ENCODE measurements around the gene GFI1B. TPM values are rescaled to one million over a fixed set of nuclear protein-coding genes. Genes with fewer than 3 reads are reported as not detected.
"Not testable (repeated sequence)": the region's sequence is repeated elsewhere in the genome, so short reads cannot be mapped to it uniquely, and the experiment has no call there.

GFI1B gene
- polyA plus RNA-seq, 1 experiment = 0.16 TPM

- peak; percentile 62 for TF ChIP-seq CTCF (IDR thresholded peaks at IDR 0.05; ENCODE audit: low read depth, low read length)
- not testable (repeated sequence) for H3K27ac ChIP-seq (ENCODE audit: low read depth, low read length); DNase-seq (ENCODE audit: low read depth, low spot score); H3K27me3 ChIP-seq (ENCODE audit: control insufficient read depth, insufficient read depth, low read length); H3K9me3 ChIP-seq (ENCODE audit: control insufficient read depth, insufficient read depth, low read length); H3K4me3 ChIP-seq (ENCODE audit: low read depth, low read length)
- ChIA-PET CTCF (interaction anchor here (1.0 to 3.8 kb wide), 5 partner anchors 10 to 140 kb away, joined by 3 to 18 read pairs (median 5); partner anchors contain the start of gene GTF3C5), POLR2A (interaction anchor here (1.4 kb wide), 1 partner anchor 10 kb away, joined by 5 read pairs; the partner anchor contains the start of gene GTF3C5)
These were observed 62.5 kb downstream of the GFI1B start for GRCh38 chr9:133040892-133041479.

Small RNAs within 50 kb of the gene (small RNA-seq; reads per million reads assigned to genes)
- gene AL593851.1 (ENCODE audit: insufficient read length, low read depth) = not detected
- 1.9 reads per million for gene MIR548AW (ENCODE audit: insufficient read length, low read depth)
- not detected for gene RNU7-21P (ENCODE audit: insufficient read length, low read depth)

Other genes starting within 250 kb of the GFI1B start
- 0.14 and 0.15 TPM in 2 replicates for gene AK8, start 100.4 kb upstream of the GFI1B start, polyA plus RNA-seq (2011; rRNA removed)
- gene SPACA9, start 99.8 kb upstream of the GFI1B start, polyA plus RNA-seq (2011; rRNA removed) = 3.3 and 3.6 TPM in 2 replicates
- 67.5 and 87.1 TPM in 2 replicates for gene TSC1, start 34.1 kb upstream of the GFI1B start, polyA plus RNA-seq (2011; rRNA removed)
- 36.4 and 39.2 TPM in 2 replicates for gene GTF3C5, start 52.3 kb downstream of the GFI1B start, polyA plus RNA-seq (2011; rRNA removed)
- 0.24 and 0.41 TPM in 2 replicates for gene CEL, start 83.3 kb downstream of the GFI1B start, polyA plus RNA-seq (2011; rRNA removed)
- gene RALGDS, start 142.5 kb downstream of the GFI1B start, polyA plus RNA-seq (2011; rRNA removed) = 19.1 and 25.4 TPM in 2 replicates
- gene GBGT1, start 185.2 kb downstream of the GFI1B start, polyA plus RNA-seq (2011; rRNA removed) = 3.5 TPM in 2 replicates
- gene OBP2B, start 230.6 kb downstream of the GFI1B start, polyA plus RNA-seq (2011; rRNA removed) = not detected in 2 replicates